Measurements from ENCODE around the gene SLC4A11.

Gene SLC4A11

GRCh38 chr20:3258429-3258828 is 19.4 kb upstream of the SLC4A11 start:
- Histone ChIP-seq H3K9me2 (replicated peaks; ENCODE audit: insufficient read depth, low read length) (no peaks in the 10 kb centered on the region), H3K4me3 (ENCODE audit: insufficient read depth, low read length, poor library complexity, severe bottlenecking) (no peak overlapping the region), H3F3A (ENCODE audit: insufficient read depth) (no peaks in the 10 kb centered on the region), H3K27me3 (ENCODE audit: low read length) (no peaks in the 10 kb centered on the region), H3K27ac (ENCODE audit: low read depth, low read length) (no peak overlapping the region), H3K4me2 (ENCODE audit: low read depth, low read length, poor library complexity, severe bottlenecking) (no peak overlapping the region), H3K9me3 (ENCODE audit: insufficient read depth, low read length) (no peaks in the 10 kb centered on the region), H4K20me1 (ENCODE audit: low read depth, low read length) (no peaks in the 10 kb centered on the region), H3K9ac (ENCODE audit: low read length) (no peak overlapping the region), H3K79me2 (ENCODE audit: insufficient read depth, low read length) (no peaks in the 10 kb centered on the region), H2AFZ (ENCODE audit: low read depth, low read length, severe bottlenecking) (no peak overlapping the region), H3K36me3 (ENCODE audit: low read length) (no peaks in the 10 kb centered on the region)
- TF ChIP-seq CTCF (IDR thresholded peaks at IDR 0.05; ENCODE audit: insufficient read depth, low read length, poor library complexity, severe bottlenecking) (no peak), EZH2phosphoT487 (conservative IDR thresholded peaks at IDR 0.05; ENCODE audit: low read length) (no peak)

- TF ChIP-seq CTCF (IDR thresholded peaks at IDR 0.05; ENCODE audit: insufficient read depth, low read length, poor library complexity, severe bottlenecking) = no peak
- Histone ChIP-seq H3K27me3 (ENCODE audit: low read length) (no peaks in the 10 kb centered on the region), H2AFZ (ENCODE audit: low read depth, low read length, severe bottlenecking) (no peak overlapping the region), H4K20me1 (ENCODE audit: low read depth, low read length) (no peaks in the 10 kb centered on the region), H3K36me3 (ENCODE audit: low read length) (no peaks in the 10 kb centered on the region), H3K4me3 (ENCODE audit: insufficient read depth, low read length, poor library complexity, severe bottlenecking) (no peak overlapping the region), H3K79me2 (ENCODE audit: insufficient read depth, low read length) (no peaks in the 10 kb centered on the region), H3K27ac (ENCODE audit: low read depth, low read length) (no peak overlapping the region), H3K9ac (ENCODE audit: low read length) (no peak overlapping the region), H3K9me2 (replicated peaks; ENCODE audit: insufficient read depth, low read length) (no peaks in the 10 kb centered on the region), H3K4me2 (ENCODE audit: low read depth, low read length, poor library complexity, severe bottlenecking) (no peak overlapping the region), H3K9me3 (ENCODE audit: insufficient read depth, low read length) (no peaks in the 10 kb centered on the region), H3F3A (ENCODE audit: insufficient read depth) (no peaks in the 10 kb centered on the region)
These were observed 16.7 kb upstream of the SLC4A11 start for GRCh38 chr20:3255728-3256127.

- H3K4me3 ChIP-seq (ENCODE audit: insufficient read depth, low read length, poor library complexity, severe bottlenecking) = no peak overlapping the region
- H3F3A ChIP-seq (ENCODE audit: insufficient read depth) = no peaks in the 10 kb centered on the region
- H3K9ac ChIP-seq (ENCODE audit: low read length) = no peak overlapping the region
- no peak for TF ChIP-seq CTCF (IDR thresholded peaks at IDR 0.05; ENCODE audit: insufficient read depth, low read length, poor library complexity, severe bottlenecking)
- no peak for TF ChIP-seq EZH2phosphoT487 (conservative IDR thresholded peaks at IDR 0.05; ENCODE audit: low read length)
- no peak overlapping the region for H3K4me2 ChIP-seq (ENCODE audit: low read depth, low read length, poor library complexity, severe bottlenecking)
- no peak overlapping the region for H2AFZ ChIP-seq (ENCODE audit: low read depth, low read length, severe bottlenecking)
- H3K9me2 ChIP-seq (replicated peaks; ENCODE audit: insufficient read depth, low read length) = no peaks in the 10 kb centered on the region
- no peaks in the 10 kb centered on the region for H3K27me3 ChIP-seq (ENCODE audit: low read length)
- H3K79me2 ChIP-seq (ENCODE audit: insufficient read depth, low read length) = no peaks in the 10 kb centered on the region
- no peaks in the 10 kb centered on the region for H4K20me1 ChIP-seq (ENCODE audit: low read depth, low read length)
- H3K27ac ChIP-seq (ENCODE audit: low read depth, low read length) = no peak overlapping the region
- H3K9me3 ChIP-seq (ENCODE audit: insufficient read depth, low read length) = no peaks in the 10 kb centered on the region
- H3K36me3 ChIP-seq (ENCODE audit: low read length) = no peaks in the 10 kb centered on the region
These were observed 12.8 kb upstream of the SLC4A11 start for GRCh38 chr20:3251806-3252205.

- H3K9ac ChIP-seq (ENCODE audit: low read length) = no peak overlapping the region
- H3K27ac ChIP-seq (ENCODE audit: low read depth, low read length) = no peak overlapping the region
- no peaks in the 10 kb centered on the region for H3K79me2 ChIP-seq (ENCODE audit: insufficient read depth, low read length)
- H3K36me3 ChIP-seq (ENCODE audit: low read length) = no peaks in the 10 kb centered on the region
- no peaks in the 10 kb centered on the region for H3K9me3 ChIP-seq (ENCODE audit: insufficient read depth, low read length)
- H4K20me1 ChIP-seq (ENCODE audit: low read depth, low read length) = no peaks in the 10 kb centered on the region
- no peaks in the 10 kb centered on the region for H3K9me2 ChIP-seq (replicated peaks; ENCODE audit: insufficient read depth, low read length)
- H2AFZ ChIP-seq (ENCODE audit: low read depth, low read length, severe bottlenecking) = no peak overlapping the region
- no peak overlapping the region for H3K4me3 ChIP-seq (ENCODE audit: insufficient read depth, low read length, poor library complexity, severe bottlenecking)
- no peaks in the 10 kb centered on the region for H3F3A ChIP-seq (ENCODE audit: insufficient read depth)
- no peak overlapping the region for H3K4me2 ChIP-seq (ENCODE audit: low read depth, low read length, poor library complexity, severe bottlenecking)
- H3K27me3 ChIP-seq (ENCODE audit: low read length) = no peaks in the 10 kb centered on the region
- TF ChIP-seq EZH2phosphoT487 (conservative IDR thresholded peaks at IDR 0.05; ENCODE audit: low read length) (no peak), CTCF (IDR thresholded peaks at IDR 0.05; ENCODE audit: insufficient read depth, low read length, poor library complexity, severe bottlenecking) (no peak)
These were observed 11.1 kb upstream of the SLC4A11 start for GRCh38 chr20:3250091-3250504.
